ENCODE measurements around the gene PIGK. TPM values are rescaled to one million over a fixed set of nuclear protein-coding genes. Genes with fewer than 3 reads are reported as not detected.

PIGK gene
- total and polyA plus RNA-seq, 2 of the 4 experiments (the other 2 are of a cell fraction) = 15.6 to 21.2 TPM

DNA sequence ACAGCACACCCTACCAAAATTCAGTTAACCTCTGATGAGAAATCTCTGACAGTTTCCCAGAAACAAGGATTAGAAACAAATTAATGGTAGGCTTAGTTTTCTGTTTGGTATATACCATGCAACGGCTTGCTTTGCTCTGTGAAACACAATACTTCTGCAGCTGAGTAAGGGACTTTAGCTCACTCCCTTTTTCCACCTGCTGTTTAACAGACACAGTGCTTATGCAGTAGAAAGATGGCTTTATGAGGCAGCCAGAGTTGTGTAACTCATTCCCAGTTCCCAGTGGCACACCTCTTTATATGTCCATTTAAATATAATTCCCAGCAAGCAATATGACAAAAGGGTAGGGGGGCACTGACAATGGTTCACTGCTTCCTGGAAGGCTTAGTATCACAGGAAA is 124.0 kb downstream of the PIGK start:
- no peak overlapping the region for H3K18ac ChIP-seq (ENCODE audit: low read depth, low read length)
- no peaks in the 10 kb centered on the region for H4K20me1 ChIP-seq (ENCODE audit: insufficient read depth, low read length)
- H2AFZ ChIP-seq (replicated peaks; ENCODE audit: low read length, poor library complexity) = no peak overlapping the region
- H2BK120ac ChIP-seq (ENCODE audit: low read depth, low read length) = no peak overlapping the region
- DNase-seq = no peak
- no TSS peak for BruUV-seq (replicated peaks)
- H3K79me1 ChIP-seq (ENCODE audit: low read depth in 1 of 2, low read length in 2 of 2) = no peaks in the 10 kb centered on the region
- dilution Hi-C loops (cut with HindIII; ENCODE audit: low sequenced_read_pairs, unreplicated experiment) = no loop called here
- H2AK9ac ChIP-seq (replicated peaks; ENCODE audit: low read depth, low read length, poor library complexity) = no peak overlapping the region
- H3K27ac ChIP-seq (ENCODE audit: insufficient read depth, low read length) = no peak overlapping the region
- 0 out of 2 replicates have a peak, but pooled peaks cover 2% of the 10 kb centered on the region for H3K9me3 ChIP-seq (ENCODE audit: control insufficient read depth, insufficient read depth, low read length)
- no CpG with 5 or more reads among the region's 1 CpG for WGBS, 2 experiments (ENCODE audit: extremely low coverage in 2 of 2, insufficient read length in 1 of 2)
- H3K9me1 ChIP-seq (ENCODE audit: insufficient read depth, low read length) = no peaks in the 10 kb centered on the region
- no peak for ATAC-seq (ENCODE audit: low read depth)
- ChIA-PET POLR2A (ENCODE audit: unreplicated experiment) (no interaction called here), CTCF (no interaction called here)
- no peak overlapping the region for H2BK5ac ChIP-seq (ENCODE audit: low read depth, low read length, poor library complexity, severe bottlenecking)
- intact Hi-C loops (cut with micrococcal nuclease) = no loop called here
- no peak overlapping the region for H4K8ac ChIP-seq (ENCODE audit: low read depth in 2 of 2, low read length in 2 of 2)
- no peak for TF ChIP-seq NFE2L2 (IDR thresholded peaks at IDR 0.05; ENCODE audit: low read depth, low read length)
- no peak for TF ChIP-seq FOS (IDR thresholded peaks at IDR 0.05; ENCODE audit: low read depth, low read length)
- TF ChIP-seq POLR2A (IDR thresholded peaks at IDR 0.05; ENCODE audit: low read depth, low read length) = no peak
- H2AK5ac ChIP-seq (ENCODE audit: low read depth, low read length) = no peak overlapping the region
- H4K5ac ChIP-seq (ENCODE audit: low read depth, low read length) = no peak overlapping the region
- no peak overlapping the region for H3K4me3 ChIP-seq (ENCODE audit: insufficient read depth, low read depth, low read length)
- H3K27me3 ChIP-seq (ENCODE audit: control insufficient read depth, insufficient read depth, low read length) = no peaks in the 10 kb centered on the region
- no peaks in the 10 kb centered on the region for H3K4me1 ChIP-seq (ENCODE audit: control insufficient read depth, insufficient read depth, low read length)
- no peaks in the 10 kb centered on the region for H3K36me3 ChIP-seq (ENCODE audit: control insufficient read depth, insufficient read depth, low read length)
- in situ Hi-C loops (cut with MboI; ENCODE audit: low sequenced_read_pairs) = no loop called here
- no peak overlapping the region for H3K23ac ChIP-seq (ENCODE audit: low read depth, low read length)
- no peak overlapping the region for H3K4ac ChIP-seq (ENCODE audit: low read depth, low read length)
- H2BK20ac ChIP-seq (ENCODE audit: low read depth, low read length) = no peak overlapping the region
- no peak overlapping the region for H3K14ac ChIP-seq (replicated peaks; ENCODE audit: low read depth, low read length)
- H3K9ac ChIP-seq (ENCODE audit: low read depth, low read length) = no peak overlapping the region
- no peak overlapping the region for H3K4me2 ChIP-seq (ENCODE audit: low read depth, low read length)
- H4K91ac ChIP-seq (ENCODE audit: insufficient read depth, low read depth, low read length) = no peak overlapping the region
- no peak overlapping the region for H3K56ac ChIP-seq (ENCODE audit: extremely low read depth, insufficient read depth, low read length)
- no peak overlapping the region for H2BK15ac ChIP-seq (ENCODE audit: low read depth, low read length)

Data from IMR-90 (cell line).